Stomach (tissue), 9 donors: ENCODE data around the gene C4orf36. TPM values are rescaled to one million over a fixed set of nuclear protein-coding genes. Genes with fewer than 3 reads are reported as not detected.

ENCODE experiments used
- DNase-seq, 2 donors: peaks; one replicate each; pipeline versions ENCODE4 v3.0.0 to v3.0.0-alpha.2; 2013 to 2019
- H3K27ac ChIP-seq, 5 donors: fragments of 200-600 bp in 4 of 5; sonication (generic) in 4 of 5; one replicate each; pipeline ENCODE4 v1.5.1; 2013 to 2019; ENCODE audit warnings: mild to moderate bottlenecking in 1 of 5, moderate library complexity in 1 of 5
- H3K27me3 ChIP-seq, 3 donors: fragments of 200-600 bp; sonication (generic); one replicate each; pipeline ENCODE4 v1.5.1; 2017 to 2019; ENCODE audit warnings: mixed run types in 1 of 3
- H3K36me3 ChIP-seq, 4 donors: fragments of 200-600 bp; sonication (generic); 1 replicate in 3 of 4; 2 replicates in 1 of 4; pipeline ENCODE4 v1.5.1; 2016 to 2019
- H3K4me1 ChIP-seq, 4 donors: fragments of 200-600 bp; sonication (generic); one replicate each; pipeline ENCODE4 v1.5.1; 2016 to 2019
- H3K4me3 ChIP-seq, 4 donors: fragments of 200-600 bp; sonication (generic) in 3 of 4; one replicate each; pipeline ENCODE4 v1.5.1; 2016 to 2019; ENCODE audit warnings: mild to moderate bottlenecking in 1 of 4
- H3K9me3 ChIP-seq, 4 donors: fragments of 200-600 bp; sonication (generic); one replicate each; pipeline ENCODE4 v1.5.1; 2016 to 2019
- EP300 ChIP-seq: sonication (generic); formaldehyde crosslinking; IDR thresholded peaks from one replicate; pipeline ENCODE4 v1.6.1; 2017; ENCODE audit warnings: antibody characterized with exemption
- POLR2A ChIP-seq, 4 donors: fragments of 450-650 bp; IDR thresholded peaks; one replicate each; pipeline ENCODE4 v1.6.1; 2016; ENCODE audit warnings: antibody characterized with exemption in 4 of 4, control low read depth in 2 of 4, mild to moderate bottlenecking in 1 of 4, moderate library complexity in 1 of 4
- POLR2AphosphoS5 ChIP-seq, 3 donors: sonication (generic); formaldehyde crosslinking; IDR thresholded peaks; one replicate each; pipeline ENCODE4 v1.6.1; 2016; ENCODE audit warnings: antibody characterized with exemption in 3 of 3
- WGBS, 5 donors: extraction: QIAGEN DNeasy Blood & Tissue Kit in 3 of 5; methylation state at CpG; one replicate each; pipeline versions ENCODE4 v1.1.5 to v1.1.7; 2013 to 2018; 5-methylcytosine and 5-hydroxymethylcytosine counted together
- intact Hi-C: fragments of 100-400 bp; cut with DNase I; formaldehyde crosslinking; loops from one replicate; pipeline ENCODE4 v1.15.1; 2023; ENCODE audit warnings: low total_unique reads
- polyA plus RNA-seq, 3 donors: library from polyadenylated mRNA; stranded (reverse); fragments of 200-250 nt; gene quantifications; one replicate each; pipeline ENCODE4 v1.2.3, GENCODE V29; 2013
- total RNA-seq, 5 donors: library from RNA; depleted of rRNA; stranded (reverse); fragments of >200 nt; gene quantifications; one replicate each; pipeline versions ENCODE4 v1.1.0 to v1.2.3, GENCODE V29; 2014 to 2016
- TF ChIP-seq, protein P1 (sequence below), 7 experiments: fragments of 450-650 bp in 4 of 7; fragments of 200-600 bp in 3 of 7; sonication (generic) in 3 of 7; IDR thresholded peaks; one replicate each; pipeline ENCODE4 v1.5.1; 2016 to 2019; ENCODE audit warnings: antibody characterized with exemption in 7 of 7, control low read depth in 2 of 7, mild to moderate bottlenecking in 1 of 7
- donor health status: healthy with polysubstance abuse.
- donor health status: Bipolar disorder and iron deficiency.
- donor health status: healthy.

Gene C4orf36
- total and polyA plus RNA-seq, 8 donors, result 1.7 to 3.1 TPM; not detected in 6

DNA sequence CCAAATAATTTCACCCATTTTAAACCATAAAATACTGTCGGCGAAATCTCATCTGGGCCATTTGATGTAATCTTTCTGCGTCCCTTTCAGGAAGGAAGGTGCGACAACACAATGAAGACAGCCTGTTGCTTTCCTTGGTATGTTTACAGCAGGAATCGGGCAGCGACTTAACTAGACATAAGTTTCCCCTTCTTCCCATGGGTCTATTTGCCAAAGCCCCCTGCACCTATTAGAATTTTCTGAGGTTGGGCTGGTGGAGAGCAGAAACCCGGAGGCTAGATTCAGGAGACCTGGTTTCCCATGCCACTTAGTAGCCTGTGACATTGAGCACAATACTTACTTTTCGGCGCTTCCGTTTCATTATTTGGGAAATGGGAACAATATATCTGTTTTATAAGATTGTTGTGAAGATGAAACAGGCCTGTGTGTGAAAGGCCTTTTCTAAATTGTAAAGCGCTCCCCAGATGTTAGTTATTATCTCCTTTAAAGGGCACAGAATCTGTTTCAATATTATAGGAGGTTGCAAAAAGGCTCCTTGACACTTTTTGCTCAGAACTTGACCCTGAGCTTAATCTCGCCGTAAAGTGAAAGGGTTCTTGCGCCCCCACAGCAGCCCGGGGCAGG is 42.0 kb upstream of the C4orf36 start:
- 3 to 9% (median 5%) methylated on average over 14 to 15 of the region's 15 CpGs for WGBS, 5 donors
- H3K4me3 ChIP-seq, result peak overlapping the region; percentile 80 to 88 (median 84)
- DNase-seq, result peak in 1 of 2 donors; percentile 45
- intact Hi-C loops, result no loop called here
- H3K9me3 ChIP-seq, result no peaks in the 10 kb centered on the region
- no peaks in the 10 kb centered on the region for H3K27me3 ChIP-seq
- TF ChIP-seq POLR2A (IDR thresholded peaks at IDR 0.05) (peak in 2 of 4 donors; percentile 39 to 42), EP300 (no peak), POLR2AphosphoS5 (IDR thresholded peaks at IDR 0.05) (no peak)
- TF ChIP-seq, protein P1, sequence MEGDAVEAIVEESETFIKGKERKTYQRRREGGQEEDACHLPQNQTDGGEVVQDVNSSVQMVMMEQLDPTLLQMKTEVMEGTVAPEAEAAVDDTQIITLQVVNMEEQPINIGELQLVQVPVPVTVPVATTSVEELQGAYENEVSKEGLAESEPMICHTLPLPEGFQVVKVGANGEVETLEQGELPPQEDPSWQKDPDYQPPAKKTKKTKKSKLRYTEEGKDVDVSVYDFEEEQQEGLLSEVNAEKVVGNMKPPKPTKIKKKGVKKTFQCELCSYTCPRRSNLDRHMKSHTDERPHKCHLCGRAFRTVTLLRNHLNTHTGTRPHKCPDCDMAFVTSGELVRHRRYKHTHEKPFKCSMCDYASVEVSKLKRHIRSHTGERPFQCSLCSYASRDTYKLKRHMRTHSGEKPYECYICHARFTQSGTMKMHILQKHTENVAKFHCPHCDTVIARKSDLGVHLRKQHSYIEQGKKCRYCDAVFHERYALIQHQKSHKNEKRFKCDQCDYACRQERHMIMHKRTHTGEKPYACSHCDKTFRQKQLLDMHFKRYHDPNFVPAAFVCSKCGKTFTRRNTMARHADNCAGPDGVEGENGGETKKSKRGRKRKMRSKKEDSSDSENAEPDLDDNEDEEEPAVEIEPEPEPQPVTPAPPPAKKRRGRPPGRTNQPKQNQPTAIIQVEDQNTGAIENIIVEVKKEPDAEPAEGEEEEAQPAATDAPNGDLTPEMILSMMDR (IDR thresholded peaks at IDR 0.05), result no peak
- H3K36me3 ChIP-seq, result peaks cover 0 to 18% (median 16%) of the 10 kb centered on the region in 4 donors
- peak overlapping the region; percentile 97 to 100 (median 98) for H3K27ac ChIP-seq
- peaks cover 15 to 51% (median 36%) of the 10 kb centered on the region in 4 donors for H3K4me1 ChIP-seq

DNA sequence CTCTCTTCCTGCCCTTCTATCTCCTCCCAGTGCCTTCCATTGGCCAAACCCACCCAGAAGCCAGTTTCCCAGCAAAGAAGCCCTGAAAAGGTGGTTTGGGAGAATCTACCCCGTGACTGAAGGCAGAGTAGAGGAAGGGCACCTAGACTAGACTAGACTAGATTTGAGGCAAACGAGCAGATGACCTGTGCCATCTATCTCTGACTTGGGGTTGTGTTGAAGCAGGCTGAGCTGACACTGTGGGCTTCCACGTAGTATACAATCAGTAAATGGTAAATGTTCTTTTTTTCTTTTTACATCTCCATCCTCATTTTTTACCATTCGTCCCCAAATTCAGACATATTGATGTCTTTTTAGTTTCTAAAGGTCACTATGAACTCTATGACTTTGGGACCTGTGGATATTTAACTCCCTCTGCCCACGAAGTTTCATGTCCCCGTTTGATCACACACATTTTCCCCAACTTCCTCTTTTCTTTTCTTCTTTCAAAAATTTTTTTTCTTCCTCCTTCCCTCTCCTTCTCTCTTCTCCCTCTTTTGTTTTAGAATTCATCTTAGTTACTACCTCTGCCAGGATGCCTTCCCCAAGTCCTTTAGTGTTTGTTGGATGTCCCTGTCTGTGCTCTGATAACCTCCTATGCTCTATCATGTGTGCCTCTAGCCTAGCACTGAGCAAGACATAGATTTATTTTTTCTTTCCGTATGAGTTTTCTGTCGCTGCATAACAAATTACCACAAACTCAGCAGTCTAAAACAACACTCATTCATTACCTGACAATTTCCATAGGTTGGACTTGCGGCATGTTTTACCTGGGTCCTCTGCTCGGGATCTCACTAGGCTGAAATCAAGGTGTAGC is 36.4 kb upstream of the C4orf36 start:
- Histone ChIP-seq H3K27ac (peak overlapping the region in 3 of 5 donors; percentile 47 to 54 (median 53)), H3K9me3 (no peaks in the 10 kb centered on the region), H3K36me3 (peaks cover 0 to 20% (median 16%) of the 10 kb centered on the region in 4 donors), H3K27me3 (no peaks in the 10 kb centered on the region), H3K4me3 (no peak overlapping the region), H3K4me1 (peaks cover 0 to 34% (median 7%) of the 10 kb centered on the region in 4 donors)
- WGBS, 5 donors, result 87 to 90% (median 89%) methylated on average over 10 of the region's 10 CpGs
- DNase-seq, result no peak
- intact Hi-C loops, result loop anchor here (10.0 kb wide), 2 partner anchors 166 to 296 kb away; partner anchors contain the start of gene KLHL8
- TF ChIP-seq EP300 (no peak), POLR2AphosphoS5 (IDR thresholded peaks at IDR 0.05) (no peak), POLR2A (IDR thresholded peaks at IDR 0.05) (no peak)
- TF ChIP-seq, protein P1 (IDR thresholded peaks at IDR 0.05), result no peak

DNA sequence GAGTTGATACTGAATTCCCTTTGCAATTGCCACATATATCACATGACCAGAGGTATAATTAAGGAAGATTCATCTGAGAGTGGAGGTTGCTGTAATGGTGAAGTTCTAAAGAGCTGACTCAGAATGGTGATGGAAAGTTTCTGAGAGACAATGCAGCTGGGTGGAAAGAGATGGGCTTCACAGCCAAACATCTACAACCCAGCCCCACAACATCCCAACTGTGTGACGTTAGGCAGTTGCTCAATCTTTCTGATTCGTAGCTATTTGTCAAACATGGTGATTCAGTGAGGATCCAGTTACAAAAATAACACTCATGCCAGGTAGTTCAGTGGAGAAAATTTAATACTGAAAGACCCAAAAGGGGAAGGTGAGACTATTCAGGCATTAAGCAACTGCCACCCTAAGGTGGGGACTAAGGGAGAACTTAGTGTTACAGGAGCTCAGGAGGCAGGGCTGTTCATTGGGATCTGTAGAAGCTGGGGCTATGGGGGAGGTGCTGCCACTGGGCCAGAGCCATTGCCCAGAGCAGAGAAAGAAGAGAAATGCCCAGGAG is 35.7 kb upstream of the C4orf36 start:
- H3K27me3 ChIP-seq, result no peaks in the 10 kb centered on the region
- WGBS, 5 donors, result 29 to 67% (median 38%) methylated on average over 2 of the region's 2 CpGs
- H3K36me3 ChIP-seq, result peaks cover 0 to 20% (median 16%) of the 10 kb centered on the region in 4 donors
- peak overlapping the region in 4 of 5 donors; percentile 36 to 54 (median 50) for H3K27ac ChIP-seq
- H3K9me3 ChIP-seq, result no peaks in the 10 kb centered on the region
- no peak for DNase-seq
- H3K4me1 ChIP-seq, result peaks cover 0 to 30% (median 3%) of the 10 kb centered on the region in 4 donors
- TF ChIP-seq, protein P1 (IDR thresholded peaks at IDR 0.05), result no peak
- peak in 2 of 3 donors; percentile 36 to 42 for TF ChIP-seq POLR2AphosphoS5 (IDR thresholded peaks at IDR 0.05)
- no peak for TF ChIP-seq POLR2A (IDR thresholded peaks at IDR 0.05)
- no peak overlapping the region for H3K4me3 ChIP-seq
- intact Hi-C loops, result loop anchor here (10.0 kb wide), 2 partner anchors 167 to 297 kb away; partner anchors contain the start of gene KLHL8
